OCI-LY7 (cell line): ENCODE data around the gene LRRC55.

ENCODE experiments used
- EZH2phosphoT487 ChIP-seq: fragments of 200-600 bp; sonication (generic); IDR thresholded peaks from 2 replicates; pipeline ENCODE4 v1.6.1; 2018; ENCODE audit warnings: low read depth, borderline replicate concordance, mild to moderate bottlenecking, mixed run types, antibody characterized with exemption, low read length, moderate library complexity, mixed read lengths
- TF ChIP-seq, protein P1 (sequence below): fragments of 200-600 bp; sonication (generic); conservative IDR thresholded peaks from 2 replicates; pipeline ENCODE4 v1.5.1; 2014; ENCODE audit warnings: mild to moderate bottlenecking, antibody characterized with exemption, low read length, moderate library complexity, mixed read lengths

GRCh38 chr11:57199330-57199729 lies 17.6 kb downstream of the LRRC55 start:
- TF ChIP-seq EZH2phosphoT487: no peak
- TF ChIP-seq, protein P1, sequence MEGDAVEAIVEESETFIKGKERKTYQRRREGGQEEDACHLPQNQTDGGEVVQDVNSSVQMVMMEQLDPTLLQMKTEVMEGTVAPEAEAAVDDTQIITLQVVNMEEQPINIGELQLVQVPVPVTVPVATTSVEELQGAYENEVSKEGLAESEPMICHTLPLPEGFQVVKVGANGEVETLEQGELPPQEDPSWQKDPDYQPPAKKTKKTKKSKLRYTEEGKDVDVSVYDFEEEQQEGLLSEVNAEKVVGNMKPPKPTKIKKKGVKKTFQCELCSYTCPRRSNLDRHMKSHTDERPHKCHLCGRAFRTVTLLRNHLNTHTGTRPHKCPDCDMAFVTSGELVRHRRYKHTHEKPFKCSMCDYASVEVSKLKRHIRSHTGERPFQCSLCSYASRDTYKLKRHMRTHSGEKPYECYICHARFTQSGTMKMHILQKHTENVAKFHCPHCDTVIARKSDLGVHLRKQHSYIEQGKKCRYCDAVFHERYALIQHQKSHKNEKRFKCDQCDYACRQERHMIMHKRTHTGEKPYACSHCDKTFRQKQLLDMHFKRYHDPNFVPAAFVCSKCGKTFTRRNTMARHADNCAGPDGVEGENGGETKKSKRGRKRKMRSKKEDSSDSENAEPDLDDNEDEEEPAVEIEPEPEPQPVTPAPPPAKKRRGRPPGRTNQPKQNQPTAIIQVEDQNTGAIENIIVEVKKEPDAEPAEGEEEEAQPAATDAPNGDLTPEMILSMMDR: no peak
